HEK293 (cell line): ENCODE data around the gene ANGEL1.

Source experiments
- CTCF ChIA-PET: fragments of 350-600 bp; formaldehyde crosslinking; extraction: SDS; loops from one replicate; lab custom pipeline; 2021; ENCODE audit warnings: antibody characterized with exemption; lab: Yijun Ruan, JAX
- POLR2A ChIA-PET: fragments of 300-600 bp; formaldehyde crosslinking; extraction: SDS; loops from one replicate; lab custom pipeline; 2020; ENCODE audit warnings: antibody characterized with exemption, inconsistent platforms; lab: Yijun Ruan, JAX
- H3K27ac ChIP-seq: fragments of 200-500 bp; sonication (Bioruptor generic); 2 replicates; pipeline ENCODE4 v1.5.1; 2014; ENCODE audit warnings: low read depth, low read length, control low read depth, inconsistent platforms; ENCODE audit errors: extremely low read depth
- H3K36me3 ChIP-seq, 2 experiments: fragments of 200-500 bp in 1 of 2; sonication (Bioruptor generic) in 1 of 2; 1 replicate in 1 of 2; 2 replicates in 1 of 2; pipeline ENCODE4 v1.5.1; 2014 to 2017; ENCODE audit warnings: inconsistent platforms in 2 of 2, low read length in 2 of 2; ENCODE audit not compliant: control insufficient read depth in 2 of 2, insufficient read depth in 1 of 2
- H3K4me1 ChIP-seq: fragments of 200-500 bp; sonication (Bioruptor generic); 2 replicates; pipeline ENCODE4 v1.5.1; 2014; ENCODE audit warnings: mild to moderate bottlenecking, low read length, inconsistent platforms; ENCODE audit not compliant: control insufficient read depth, insufficient read depth
- H3K4me3 ChIP-seq: 2 replicates; pipeline ENCODE4 v1.5.1; 2011; ENCODE audit warnings: low read depth, mild to moderate bottlenecking, control low read depth, low read length, moderate library complexity
- H3K9me3 ChIP-seq: fragments of 200-500 bp; sonication (Bioruptor generic); 2 replicates; pipeline ENCODE4 v1.5.1; 2014; ENCODE audit warnings: low read depth, low read length, inconsistent platforms; ENCODE audit not compliant: control insufficient read depth, insufficient read depth
- ZNF19 ChIP-seq: fragments of 450-650 bp; formaldehyde crosslinking; IDR thresholded peaks from 2 replicates; pipeline ENCODE4; 2016; ENCODE audit warnings: missing biosample characterization, missing genetic modification characterization, low read depth
- ZNF37A ChIP-seq: fragments of 450-650 bp; IDR thresholded peaks from 2 replicates; pipeline ENCODE4 v1.5.1; 2018; ENCODE audit warnings: missing biosample characterization, missing genetic modification characterization
- ZNF585B ChIP-seq: fragments of 450-650 bp; formaldehyde crosslinking; IDR thresholded peaks from 2 replicates; pipeline ENCODE4 v1.5.1; 2016; ENCODE audit warnings: missing biosample characterization, missing genetic modification characterization
- ZNF660 ChIP-seq: fragments of 450-650 bp; IDR thresholded peaks from 2 replicates; pipeline ENCODE4 v1.5.1; 2018; ENCODE audit warnings: missing biosample characterization, mild to moderate bottlenecking, missing genetic modification characterization
- ZSCAN23 ChIP-seq: fragments of 450-650 bp; formaldehyde crosslinking; IDR thresholded peaks from 2 replicates; pipeline ENCODE4 v1.5.1; 2016; ENCODE audit warnings: missing biosample characterization, missing genetic modification characterization
- TF ChIP-seq, protein P1 (sequence below): fragments of 450-650 bp; formaldehyde crosslinking; optimal IDR thresholded peaks from 2 replicates; pipeline ENCODE3; 2016; ENCODE audit warnings: missing biosample characterization, mild to moderate bottlenecking, missing genetic modification characterization
- TF ChIP-seq, protein P2 (sequence below): fragments of 450-650 bp; formaldehyde crosslinking; IDR thresholded peaks from 2 replicates; pipeline ENCODE4 v1.5.1; 2016; ENCODE audit warnings: missing biosample characterization, missing genetic modification characterization
- TF ChIP-seq, protein P3 (sequence below): fragments of 450-650 bp; formaldehyde crosslinking; IDR thresholded peaks from 2 replicates; pipeline ENCODE4 v1.5.1; 2017; ENCODE audit warnings: missing biosample characterization, mild to moderate bottlenecking, missing genetic modification characterization, moderate library complexity

The ANGEL1 gene

DNA sequence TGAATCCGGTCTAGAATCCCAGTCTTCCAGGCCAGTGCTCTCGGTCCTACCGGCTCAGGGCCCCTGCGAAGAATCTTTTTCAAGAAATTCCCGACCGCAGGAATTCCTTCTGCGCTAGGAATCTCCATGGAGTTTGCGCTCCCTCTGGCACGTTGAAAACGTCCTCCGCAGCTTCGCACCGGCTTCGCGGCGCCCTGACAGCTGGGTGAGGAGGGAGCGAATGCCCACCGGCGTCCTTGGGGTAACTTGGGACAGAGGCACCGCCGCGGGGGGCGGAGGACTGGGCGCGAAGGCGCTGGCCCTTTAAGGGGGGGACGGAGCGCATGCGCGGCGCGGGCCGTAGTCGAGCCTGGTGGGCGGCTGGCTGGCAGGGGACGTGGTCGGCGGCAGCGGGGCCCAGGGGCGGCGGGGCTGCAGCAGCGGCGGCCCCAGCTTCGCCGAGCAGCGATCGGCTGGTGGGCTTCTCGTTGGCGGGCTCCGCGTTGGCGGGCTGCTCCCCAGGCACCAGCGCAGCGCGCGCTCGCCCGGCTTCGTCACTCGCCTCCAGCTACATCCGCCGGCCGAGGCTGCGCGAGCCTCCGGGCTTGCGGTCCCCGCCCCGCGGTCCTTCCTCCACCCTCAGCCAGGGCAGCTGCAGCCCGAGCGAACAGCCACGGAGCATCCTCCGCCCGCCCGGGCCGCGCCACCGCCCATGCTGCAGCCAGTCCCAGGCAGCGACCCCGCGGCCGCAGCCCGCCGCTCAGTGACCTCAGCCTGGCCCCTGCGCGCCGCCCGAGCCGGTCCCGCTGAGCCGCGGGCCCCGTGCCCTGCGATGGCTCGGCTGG is 51.3 kb downstream of the ANGEL1 start, which contains the start of gene VASH1 (continued):
- TF ChIP-seq ZNF19 (tag by site-specific recombination) = no peak
- TF ChIP-seq, protein P1, sequence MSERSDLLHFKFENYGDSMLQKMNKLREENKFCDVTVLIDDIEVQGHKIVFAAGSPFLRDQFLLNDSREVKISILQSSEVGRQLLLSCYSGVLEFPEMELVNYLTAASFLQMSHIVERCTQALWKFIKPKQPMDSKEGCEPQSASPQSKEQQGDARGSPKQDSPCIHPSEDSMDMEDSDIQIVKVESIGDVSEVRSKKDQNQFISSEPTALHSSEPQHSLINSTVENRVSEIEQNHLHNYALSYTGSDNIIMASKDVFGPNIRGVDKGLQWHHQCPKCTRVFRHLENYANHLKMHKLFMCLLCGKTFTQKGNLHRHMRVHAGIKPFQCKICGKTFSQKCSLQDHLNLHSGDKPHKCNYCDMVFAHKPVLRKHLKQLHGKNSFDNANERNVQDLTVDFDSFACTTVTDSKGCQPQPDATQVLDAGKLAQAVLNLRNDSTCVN (tag by site-specific recombination) = peak; percentile 52
- TF ChIP-seq, protein P2, sequence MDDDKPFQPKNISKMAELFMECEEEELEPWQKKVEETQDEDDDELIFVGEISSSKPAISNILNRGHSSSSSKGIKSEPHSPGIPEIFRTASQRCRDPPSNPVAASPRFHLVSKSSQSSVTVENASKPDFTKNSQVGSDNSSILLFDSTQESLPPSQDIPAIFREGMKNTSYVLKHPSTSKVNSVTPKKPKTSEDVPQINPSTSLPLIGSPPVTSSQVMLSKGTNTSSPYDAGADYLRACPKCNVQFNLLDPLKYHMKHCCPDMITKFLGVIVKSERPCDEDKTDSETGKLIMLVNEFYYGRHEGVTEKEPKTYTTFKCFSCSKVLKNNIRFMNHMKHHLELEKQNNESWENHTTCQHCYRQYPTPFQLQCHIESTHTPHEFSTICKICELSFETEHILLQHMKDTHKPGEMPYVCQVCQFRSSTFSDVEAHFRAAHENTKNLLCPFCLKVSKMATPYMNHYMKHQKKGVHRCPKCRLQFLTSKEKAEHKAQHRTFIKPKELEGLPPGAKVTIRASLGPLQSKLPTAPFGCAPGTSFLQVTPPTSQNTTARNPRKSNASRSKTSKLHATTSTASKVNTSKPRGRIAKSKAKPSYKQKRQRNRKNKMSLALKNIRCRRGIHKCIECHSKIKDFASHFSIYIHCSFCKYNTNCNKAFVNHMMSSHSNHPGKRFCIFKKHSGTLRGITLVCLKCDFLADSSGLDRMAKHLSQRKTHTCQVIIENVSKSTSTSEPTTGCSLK (tag by site-specific recombination) = no peak

DNA sequence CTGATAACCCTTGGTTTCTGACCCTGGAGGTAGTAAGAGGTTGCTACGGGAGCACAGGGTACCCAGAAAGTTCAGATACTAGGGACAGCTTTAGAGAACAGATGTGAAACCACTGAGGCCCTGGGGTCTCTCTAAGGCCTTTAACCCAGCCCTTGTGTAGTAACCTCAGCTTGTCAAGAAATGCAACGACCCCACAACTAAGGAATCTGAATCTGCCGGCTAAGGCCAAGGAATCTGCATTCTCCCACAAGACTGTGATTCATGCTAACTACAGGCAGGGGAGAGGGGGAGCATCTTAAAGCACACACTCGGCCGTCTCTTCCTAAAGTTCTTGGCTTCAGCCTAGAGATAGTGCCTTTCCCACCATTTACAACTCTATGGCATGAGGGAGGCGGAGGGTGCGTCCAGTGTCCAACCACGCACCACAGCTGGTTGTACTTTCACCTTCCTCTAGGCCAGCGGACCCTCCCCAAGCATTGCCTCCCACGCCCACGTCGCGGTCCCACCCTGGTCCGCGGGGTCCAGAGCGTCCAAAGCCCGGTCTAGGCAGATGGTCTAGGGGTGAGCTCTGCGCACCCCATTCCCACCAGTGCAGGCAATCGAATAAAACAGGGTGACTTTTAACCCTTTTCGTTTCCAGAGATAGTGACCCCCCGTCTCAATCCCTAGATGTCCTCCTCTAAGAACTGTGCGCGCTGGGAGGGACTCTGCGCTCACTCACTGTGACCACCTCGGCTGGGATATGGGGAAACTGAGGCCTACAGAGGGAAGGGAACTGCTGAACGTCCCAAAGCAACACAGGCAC is 52.1 kb downstream of the ANGEL1 start:
- POLR2A ChIA-PET = no interaction called here

DNA sequence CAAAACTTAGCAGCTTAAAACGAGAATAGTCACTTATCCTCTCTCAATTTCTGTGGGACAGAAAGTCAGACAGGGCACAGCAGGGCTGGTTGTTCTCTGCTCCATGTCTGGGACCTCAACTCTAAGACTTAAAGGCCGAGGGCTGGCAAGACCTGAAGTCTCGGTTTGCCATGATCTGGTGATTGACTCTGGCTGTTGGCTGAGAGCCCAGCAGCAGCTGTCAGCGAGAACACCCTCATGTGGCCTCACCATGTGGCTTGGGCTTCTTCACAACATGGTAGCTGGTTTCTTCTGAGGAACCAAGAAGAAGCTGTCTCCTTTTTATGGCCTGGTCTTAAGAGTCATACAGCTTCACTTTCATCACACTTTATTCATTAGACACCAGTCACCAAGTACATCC is 53.1 kb downstream of the ANGEL1 start:
- ChIA-PET POLR2A (no interaction called here), CTCF (interaction anchor here (0.8 kb wide), 1 partner anchor 49 kb away, joined by 4 read pairs; no protein-coding TSS in a partner anchor)
- H3K36me3 ChIP-seq = no peaks in the 10 kb centered on the region
- H3K27ac ChIP-seq = no peak overlapping the region
- no peak overlapping the region for H3K4me3 ChIP-seq
- TF ChIP-seq, protein P3, sequence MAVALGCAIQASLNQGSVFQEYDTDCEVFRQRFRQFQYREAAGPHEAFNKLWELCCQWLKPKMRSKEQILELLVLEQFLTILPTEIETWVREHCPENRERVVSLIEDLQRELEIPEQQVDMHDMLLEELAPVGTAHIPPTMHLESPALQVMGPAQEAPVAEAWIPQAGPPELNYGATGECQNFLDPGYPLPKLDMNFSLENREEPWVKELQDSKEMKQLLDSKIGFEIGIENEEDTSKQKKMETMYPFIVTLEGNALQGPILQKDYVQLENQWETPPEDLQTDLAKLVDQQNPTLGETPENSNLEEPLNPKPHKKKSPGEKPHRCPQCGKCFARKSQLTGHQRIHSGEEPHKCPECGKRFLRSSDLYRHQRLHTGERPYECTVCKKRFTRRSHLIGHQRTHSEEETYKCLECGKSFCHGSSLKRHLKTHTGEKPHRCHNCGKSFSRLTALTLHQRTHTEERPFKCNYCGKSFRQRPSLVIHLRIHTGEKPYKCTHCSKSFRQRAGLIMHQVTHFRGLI (tag by site-specific recombination) = 0 out of 2 replicates have a peak, but pooled peaks have one; percentile 54
- no peak for TF ChIP-seq ZNF660 (tag by site-specific recombination)
- peaks cover 4% of the 10 kb centered on the region; the same call in 1 of the 2 replicates for H3K4me1 ChIP-seq
- H3K9me3 ChIP-seq = no peaks in the 10 kb centered on the region

More for the DNA sequence above, 52.1 kb downstream of the ANGEL1 start:
- no peaks in the 10 kb centered on the region for H3K36me3 ChIP-seq
- H3K4me3 ChIP-seq = peak overlapping the region; percentile 59
- TF ChIP-seq, protein P3 (tag by site-specific recombination) = 0 out of 2 replicates have a peak, but pooled peaks have one; percentile 10
- no peak for TF ChIP-seq ZNF585B (tag by site-specific recombination)
- H3K9me3 ChIP-seq = no peaks in the 10 kb centered on the region
- CTCF ChIA-PET = interaction anchor here (0.6 to 0.8 kb wide), 2 partner anchors 15 to 50 kb away, joined by 3 to 4 read pairs; no protein-coding TSS in a partner anchor
- no peak overlapping the region; the same call in 1 of the 2 replicates for H3K27ac ChIP-seq
- peaks cover 4% of the 10 kb centered on the region; the same call in 1 of the 2 replicates for H3K4me1 ChIP-seq

DNA sequence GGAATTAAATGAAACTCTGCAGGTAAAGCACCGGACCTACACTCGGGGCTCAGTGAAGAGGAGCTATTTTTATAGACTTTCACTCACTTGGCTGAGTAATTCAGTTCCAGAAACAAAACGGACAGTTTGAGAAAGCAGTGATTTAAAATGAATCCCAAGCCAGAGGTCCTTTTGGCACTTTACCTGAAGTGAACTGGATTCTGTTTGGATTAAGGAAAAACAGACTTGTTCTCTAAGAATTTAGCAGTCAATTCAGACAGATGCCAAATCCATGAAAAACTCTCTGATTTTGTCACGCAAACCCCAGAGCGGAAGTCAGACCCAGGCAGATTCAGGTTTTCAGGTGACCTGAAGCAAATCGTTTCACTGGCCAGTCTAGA is 56.3 kb downstream of the ANGEL1 start:
- Histone ChIP-seq H3K4me3 (no peak overlapping the region), H3K9me3 (no peaks in the 10 kb centered on the region), H3K27ac (no peak overlapping the region), H3K36me3 (no peaks in the 10 kb centered on the region), H3K4me1 (no peaks in the 10 kb centered on the region)
- ChIA-PET POLR2A (no interaction called here), CTCF (interaction anchor here (1.6 to 2.0 kb wide), 2 partner anchors 29 to 46 kb away, joined by 4 to 5 read pairs; no protein-coding TSS in a partner anchor)
- TF ChIP-seq ZSCAN23 (tag by site-specific recombination) (no peak), ZNF37A (no peak)
